Measurements from ENCODE around the gene RAB44. TPM values are rescaled to one million over a fixed set of nuclear protein-coding genes. Genes with fewer than 3 reads are reported as not detected.

RAB44 gene
- total RNA-seq, 2 donors from 2014 or later = 0.14 to 0.45 TPM

DNA sequence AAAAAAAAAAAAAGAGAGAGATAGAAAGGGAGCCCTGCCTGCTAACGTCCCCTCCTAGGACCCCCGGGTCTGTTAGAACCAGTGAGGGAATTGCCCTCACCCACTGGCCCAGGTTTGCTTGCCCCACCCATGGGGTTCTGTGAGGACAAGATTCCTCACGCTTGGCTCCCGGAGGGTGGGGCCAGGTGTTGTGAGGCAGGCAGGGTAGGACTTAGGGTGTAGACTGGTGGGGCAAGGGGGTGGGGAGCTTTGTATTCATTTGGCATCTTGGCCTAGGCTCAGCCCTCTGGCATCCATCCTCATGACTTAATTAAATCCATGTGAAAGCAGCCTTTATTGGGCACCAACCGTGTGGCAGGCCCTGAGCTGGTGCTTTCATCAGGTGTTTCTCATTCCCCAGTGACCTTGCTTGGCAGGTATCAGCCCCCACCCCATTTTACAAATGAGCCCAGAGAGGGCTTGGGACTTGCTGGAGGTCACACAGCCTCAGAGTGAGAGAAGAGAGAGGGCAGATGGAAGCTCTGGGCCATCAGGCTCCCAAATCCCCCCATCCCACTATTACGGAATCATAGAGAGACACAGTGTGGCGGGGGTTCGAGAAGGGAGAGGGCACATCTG is 19.0 kb downstream of the RAB44 start:
- Histone ChIP-seq H3K4me3 (no peak overlapping the region), H3K36me3 (no peaks in the 10 kb centered on the region), H3K27me3 (replicated peaks; ENCODE audit: insufficient read depth) (no peaks in the 10 kb centered on the region), H3K27ac (no peak overlapping the region), H3K4me1 (replicated peaks) (no peaks in the 10 kb centered on the region), H3K9me3 (no peaks in the 10 kb centered on the region)
- WGBS = 68% methylated on average over 8 of the region's 8 CpGs
- TF ChIP-seq, protein P1, sequence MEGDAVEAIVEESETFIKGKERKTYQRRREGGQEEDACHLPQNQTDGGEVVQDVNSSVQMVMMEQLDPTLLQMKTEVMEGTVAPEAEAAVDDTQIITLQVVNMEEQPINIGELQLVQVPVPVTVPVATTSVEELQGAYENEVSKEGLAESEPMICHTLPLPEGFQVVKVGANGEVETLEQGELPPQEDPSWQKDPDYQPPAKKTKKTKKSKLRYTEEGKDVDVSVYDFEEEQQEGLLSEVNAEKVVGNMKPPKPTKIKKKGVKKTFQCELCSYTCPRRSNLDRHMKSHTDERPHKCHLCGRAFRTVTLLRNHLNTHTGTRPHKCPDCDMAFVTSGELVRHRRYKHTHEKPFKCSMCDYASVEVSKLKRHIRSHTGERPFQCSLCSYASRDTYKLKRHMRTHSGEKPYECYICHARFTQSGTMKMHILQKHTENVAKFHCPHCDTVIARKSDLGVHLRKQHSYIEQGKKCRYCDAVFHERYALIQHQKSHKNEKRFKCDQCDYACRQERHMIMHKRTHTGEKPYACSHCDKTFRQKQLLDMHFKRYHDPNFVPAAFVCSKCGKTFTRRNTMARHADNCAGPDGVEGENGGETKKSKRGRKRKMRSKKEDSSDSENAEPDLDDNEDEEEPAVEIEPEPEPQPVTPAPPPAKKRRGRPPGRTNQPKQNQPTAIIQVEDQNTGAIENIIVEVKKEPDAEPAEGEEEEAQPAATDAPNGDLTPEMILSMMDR (IDR thresholded peaks at IDR 0.05) = no peak
- TF ChIP-seq POLR2AphosphoS5 (IDR thresholded peaks at IDR 0.05) = no peak
- TF ChIP-seq POLR2A (IDR thresholded peaks at IDR 0.05) = no peak
- intact Hi-C loops (cut with DNase I) = no loop called here
- no peak for DNase-seq (ENCODE audit: low spot score)

DNA sequence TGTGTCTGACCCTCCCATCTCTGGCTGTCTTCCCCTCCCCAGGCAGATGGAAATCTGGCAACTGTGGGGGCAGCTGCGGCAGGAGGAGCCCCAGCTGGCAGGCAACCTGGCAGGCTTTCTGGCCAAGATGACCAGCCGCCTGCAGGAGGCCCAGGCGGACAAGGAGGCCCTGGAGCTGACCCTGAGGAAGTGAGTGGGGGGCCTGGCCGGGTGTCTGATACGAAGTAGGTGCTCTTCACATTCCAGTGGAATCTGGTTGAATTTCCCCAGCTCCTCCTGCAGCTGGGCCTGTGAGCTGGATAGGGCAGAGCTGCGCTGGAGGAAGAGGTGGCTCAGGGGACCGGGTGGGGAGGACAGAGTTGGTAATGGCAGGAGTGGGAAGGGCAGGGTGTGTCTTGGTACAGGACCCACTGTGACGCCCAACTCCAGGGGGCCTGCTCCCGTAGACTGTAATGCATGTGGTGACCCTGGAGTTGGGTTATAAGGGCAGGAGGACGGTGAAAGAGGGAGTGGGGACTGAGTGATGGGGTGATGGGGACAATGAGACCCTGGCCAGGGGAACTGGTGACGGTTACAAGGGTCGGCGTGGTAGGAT is 19.7 kb downstream of the RAB44 start:
- 74% methylated on average over 13 of the region's 13 CpGs for WGBS
- TF ChIP-seq, protein P1 (IDR thresholded peaks at IDR 0.05) = no peak
- TF ChIP-seq POLR2AphosphoS5 (IDR thresholded peaks at IDR 0.05) (no peak), POLR2A (IDR thresholded peaks at IDR 0.05) (no peak)
- DNase-seq (ENCODE audit: low spot score) = no peak

DNA sequence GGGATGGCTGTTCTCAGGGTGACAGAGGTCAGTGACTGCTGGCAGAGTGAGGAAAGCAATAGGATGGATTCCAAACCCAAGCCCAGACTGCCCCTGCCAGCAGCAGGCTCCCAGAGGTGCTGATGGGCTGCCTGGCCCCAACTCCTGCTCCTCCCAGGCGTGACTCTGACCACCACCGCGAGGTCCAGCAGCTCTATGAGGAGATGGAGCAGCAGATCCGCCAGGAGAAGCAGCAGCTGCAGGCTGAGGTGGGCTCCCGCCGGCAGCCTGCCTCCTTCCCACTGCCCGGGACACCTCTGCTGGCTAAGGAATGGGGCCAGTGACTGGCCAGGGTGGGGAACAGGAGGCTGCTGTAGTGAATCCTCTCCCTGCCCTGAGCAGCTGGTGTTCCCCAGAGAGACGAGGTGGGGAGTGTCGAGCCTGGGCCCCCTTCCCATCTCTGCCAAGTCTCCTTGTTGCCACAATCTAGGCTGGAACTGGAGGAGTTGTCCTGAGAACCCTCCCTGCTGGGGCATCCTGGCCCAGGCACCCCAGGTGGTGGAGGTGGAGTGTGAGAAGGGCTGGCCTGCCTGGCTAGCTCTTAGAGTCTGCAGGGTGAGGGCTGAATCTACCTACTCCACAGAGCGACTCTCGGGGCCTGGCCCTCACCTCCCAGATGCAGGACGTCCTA is 20.4 kb downstream of the RAB44 start:
- Histone ChIP-seq H3K27me3 (replicated peaks; ENCODE audit: insufficient read depth) (no peaks in the 10 kb centered on the region), H3K36me3 (no peaks in the 10 kb centered on the region), H3K4me3 (no peak overlapping the region), H3K27ac (no peak overlapping the region), H3K9me3 (no peaks in the 10 kb centered on the region), H3K4me1 (replicated peaks) (no peaks in the 10 kb centered on the region)
- no peak for DNase-seq (ENCODE audit: low spot score)
- TF ChIP-seq, protein P1 (IDR thresholded peaks at IDR 0.05) = no peak
- TF ChIP-seq POLR2AphosphoS5 (IDR thresholded peaks at IDR 0.05) = no peak
- TF ChIP-seq POLR2A (IDR thresholded peaks at IDR 0.05) = no peak
- intact Hi-C loops (cut with DNase I) = no loop called here
- WGBS = 89% methylated on average over 11 of the region's 12 CpGs

More for the DNA sequence above, 19.7 kb downstream of the RAB44 start:
- Histone ChIP-seq H3K9me3 (no peaks in the 10 kb centered on the region), H3K27ac (no peak overlapping the region), H3K27me3 (replicated peaks; ENCODE audit: insufficient read depth) (no peaks in the 10 kb centered on the region), H3K36me3 (no peaks in the 10 kb centered on the region), H3K4me1 (replicated peaks) (no peaks in the 10 kb centered on the region), H3K4me3 (no peak overlapping the region)
- intact Hi-C loops (cut with DNase I) = no loop called here

DNA sequence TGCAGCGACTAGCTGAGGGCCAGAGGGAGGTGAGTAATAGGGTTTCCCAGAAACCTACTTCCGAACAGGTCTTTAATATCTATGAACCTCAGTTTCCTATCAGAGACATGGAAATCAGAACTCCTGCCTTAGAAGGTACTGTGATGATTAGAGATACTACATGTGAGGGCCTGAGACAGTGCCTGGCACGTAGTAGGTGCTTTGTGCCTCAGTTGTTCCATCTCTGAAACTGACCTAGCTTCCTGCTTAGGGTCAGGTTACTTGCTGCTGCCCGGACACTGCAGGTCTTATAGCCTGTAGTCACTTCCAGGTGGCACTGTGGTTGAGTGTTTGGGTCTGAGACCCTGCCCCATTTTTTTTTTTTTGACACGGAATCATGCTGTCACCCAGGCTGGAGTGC is 20.9 kb downstream of the RAB44 start:
- WGBS = 82% methylated on average over 5 of the region's 5 CpGs
- Histone ChIP-seq H3K36me3 (no peaks in the 10 kb centered on the region), H3K4me1 (replicated peaks) (no peaks in the 10 kb centered on the region), H3K4me3 (no peak overlapping the region), H3K9me3 (no peaks in the 10 kb centered on the region), H3K27me3 (replicated peaks; ENCODE audit: insufficient read depth) (no peaks in the 10 kb centered on the region), H3K27ac (no peak overlapping the region)
- TF ChIP-seq, protein P1 (IDR thresholded peaks at IDR 0.05) = no peak
- no peak for TF ChIP-seq POLR2A (IDR thresholded peaks at IDR 0.05)
- no peak for TF ChIP-seq POLR2AphosphoS5 (IDR thresholded peaks at IDR 0.05)
- DNase-seq (ENCODE audit: low spot score) = no peak
- intact Hi-C loops (cut with DNase I) = no loop called here

All from prostate gland (tissue), 2 donors.